ENCODE measurements around the gene PRODH2. TPM values are rescaled to one million over a fixed set of nuclear protein-coding genes. Genes with fewer than 3 reads are reported as not detected.

The PRODH2 gene
- total RNA-seq, 1 experiment from 2014 or later = not detected

GRCh38 chr19:35822579-35822978 is 9.9 kb upstream of the PRODH2 start:
- Mint-ChIP-seq H3K4me1 (ENCODE audit: insufficient read depth, unreplicated experiment) (no peaks in the 10 kb centered on the region), H3K4me3 (ENCODE audit: unreplicated experiment) (no peak overlapping the region), H3K27me3 (ENCODE audit: insufficient read depth, unreplicated experiment) (peaks cover 40% of the 10 kb centered on the region), H3K27ac (ENCODE audit: low read depth, unreplicated experiment) (no peak overlapping the region), H3K9me3 (ENCODE audit: unreplicated experiment) (no peaks in the 10 kb centered on the region), H3K36me3 (ENCODE audit: insufficient read depth, unreplicated experiment) (no peaks in the 10 kb centered on the region)
- ChIA-PET CTCF (no interaction called here), POLR2A (interaction anchor here (0.6 kb wide), 1 partner anchor 24 kb away, joined by 3 read pairs; no protein-coding TSS in a partner anchor)
- TF ChIP-seq CTCF (IDR thresholded peaks at IDR 0.05; ENCODE audit: unreplicated experiment) = no peak
- DNase-seq (ENCODE audit: unreplicated experiment) = no peak
- intact Hi-C loops (cut with micrococcal nuclease) = loop anchor here (5.0 kb wide), 1 partner anchor 130 kb away; no protein-coding TSS in a partner anchor
- no TSS peak for BruUV-seq (replicated peaks)

- DNase-seq (ENCODE audit: unreplicated experiment) = no peak
- Mint-ChIP-seq H3K27me3 (ENCODE audit: insufficient read depth, unreplicated experiment) (peaks cover 21% of the 10 kb centered on the region), H3K4me1 (ENCODE audit: insufficient read depth, unreplicated experiment) (no peaks in the 10 kb centered on the region), H3K27ac (ENCODE audit: low read depth, unreplicated experiment) (no peak overlapping the region), H3K9me3 (ENCODE audit: unreplicated experiment) (no peaks in the 10 kb centered on the region), H3K4me3 (ENCODE audit: unreplicated experiment) (no peak overlapping the region), H3K36me3 (ENCODE audit: insufficient read depth, unreplicated experiment) (no peaks in the 10 kb centered on the region)
- TF ChIP-seq CTCF (IDR thresholded peaks at IDR 0.05; ENCODE audit: unreplicated experiment) = no peak
- no TSS peak for BruUV-seq (replicated peaks)
- intact Hi-C loops (cut with micrococcal nuclease) = no loop called here
- CTCF ChIA-PET = interaction anchor here (0.7 kb wide), 1 partner anchor 15 kb away, joined by 3 read pairs; no protein-coding TSS in a partner anchor
- POLR2A ChIA-PET = no interaction called here
Measured at GRCh38 chr19:35818445-35818844, 5.8 kb upstream of the PRODH2 start.

DNA sequence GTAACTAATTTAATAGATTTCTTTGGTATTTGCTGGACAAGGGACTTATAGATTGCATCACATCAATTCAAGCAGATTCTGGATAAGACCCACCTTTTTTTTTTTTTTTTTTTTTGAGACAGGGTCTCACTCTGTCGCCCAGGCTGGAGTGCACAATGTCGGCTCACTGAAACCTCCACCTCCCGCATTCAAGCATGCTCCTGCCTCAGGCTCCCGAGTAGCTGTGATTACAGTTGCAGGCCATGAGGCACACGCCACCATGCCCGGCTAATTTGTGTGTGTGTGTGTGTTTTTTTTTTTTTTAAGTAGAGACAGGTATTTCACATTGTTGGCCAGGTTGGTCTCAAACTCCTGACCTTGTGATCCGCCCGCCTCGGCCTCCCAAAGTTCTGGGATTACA is 4.2 kb upstream of the PRODH2 start:
- H3K27me3 Mint-ChIP-seq (ENCODE audit: insufficient read depth, unreplicated experiment) = peaks cover 22% of the 10 kb centered on the region
- CTCF ChIA-PET = no interaction called here
- TF ChIP-seq CTCF (IDR thresholded peaks at IDR 0.05; ENCODE audit: unreplicated experiment) = no peak
- peaks cover 4% of the 10 kb centered on the region for H3K36me3 Mint-ChIP-seq (ENCODE audit: insufficient read depth, unreplicated experiment)
- no peaks in the 10 kb centered on the region for H3K4me1 Mint-ChIP-seq (ENCODE audit: insufficient read depth, unreplicated experiment)
- no TSS peak for BruUV-seq (replicated peaks)
- DNase-seq (ENCODE audit: unreplicated experiment) = no peak
- H3K4me3 Mint-ChIP-seq (ENCODE audit: unreplicated experiment) = no peak overlapping the region
- H3K27ac Mint-ChIP-seq (ENCODE audit: low read depth, unreplicated experiment) = no peak overlapping the region
- intact Hi-C loops (cut with micrococcal nuclease) = no loop called here
- H3K9me3 Mint-ChIP-seq (ENCODE audit: unreplicated experiment) = no peaks in the 10 kb centered on the region
- POLR2A ChIA-PET = interaction anchor here (0.6 kb wide), 1 partner anchor 17 kb away, joined by 4 read pairs; no protein-coding TSS in a partner anchor

DNA sequence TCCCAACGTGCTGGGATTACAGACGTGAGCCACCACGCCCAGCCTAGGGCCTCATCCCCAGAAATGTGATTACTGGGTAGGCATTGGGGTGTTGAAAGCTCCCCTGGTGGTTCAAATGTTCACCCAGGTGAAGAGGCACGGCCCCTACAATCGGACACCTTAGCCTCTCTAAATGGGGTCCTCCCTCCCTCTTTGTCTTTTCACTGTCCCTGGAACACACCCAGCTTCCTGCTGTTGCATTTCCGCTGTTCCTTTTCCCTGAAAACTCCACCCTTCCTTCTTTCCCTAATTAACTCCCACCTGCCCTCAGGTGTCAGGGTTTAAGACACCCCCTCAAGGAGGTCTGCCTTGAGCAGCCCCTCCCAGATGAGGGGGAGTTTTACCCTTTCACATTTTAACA is 3.6 kb upstream of the PRODH2 start:
- no peak for TF ChIP-seq CTCF (IDR thresholded peaks at IDR 0.05; ENCODE audit: unreplicated experiment)
- intact Hi-C loops (cut with micrococcal nuclease) = no loop called here
- POLR2A ChIA-PET = no interaction called here
- Mint-ChIP-seq H3K4me3 (ENCODE audit: unreplicated experiment) (no peak overlapping the region), H3K36me3 (ENCODE audit: insufficient read depth, unreplicated experiment) (peaks cover 4% of the 10 kb centered on the region), H3K27me3 (ENCODE audit: insufficient read depth, unreplicated experiment) (peaks cover 28% of the 10 kb centered on the region), H3K9me3 (ENCODE audit: unreplicated experiment) (no peaks in the 10 kb centered on the region), H3K27ac (ENCODE audit: low read depth, unreplicated experiment) (no peak overlapping the region), H3K4me1 (ENCODE audit: insufficient read depth, unreplicated experiment) (no peaks in the 10 kb centered on the region)
- CTCF ChIA-PET = no interaction called here
- no peak for DNase-seq (ENCODE audit: unreplicated experiment)
- no TSS peak for BruUV-seq (replicated peaks)
